ENCODE data around the gene SNRPA. TPM values are rescaled to one million over a fixed set of nuclear protein-coding genes. Genes with fewer than 3 reads are reported as not detected.

SNRPA gene
- total and polyA plus RNA-seq, 2 of the 13 experiments (the other 11 are each of a cell fraction or from before 2014, with no cell fraction given), result 59.6 to 162 TPM

DNA sequence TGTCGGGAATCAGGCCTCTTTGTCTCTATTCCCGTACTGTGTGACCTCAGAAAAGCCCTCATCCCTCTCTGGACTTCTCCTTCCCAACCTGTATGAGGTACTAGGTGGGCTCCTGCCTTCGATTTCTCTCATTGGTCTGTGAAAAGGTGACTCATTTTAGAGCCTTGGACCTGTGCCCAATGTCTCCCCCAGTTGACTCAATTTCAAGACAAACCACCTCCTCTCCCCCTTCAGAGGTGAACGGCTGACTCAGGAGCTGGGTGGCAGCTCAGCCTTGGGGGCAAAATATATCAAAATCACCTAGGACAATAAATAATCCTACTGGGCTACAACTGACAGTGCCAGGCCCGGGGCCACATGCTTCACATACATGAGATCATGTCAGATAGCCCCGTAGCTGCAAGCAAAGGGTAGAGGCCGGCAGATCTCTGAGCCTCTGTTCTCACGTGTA is 34.9 kb upstream of the SNRPA start:
- no peak overlapping the region for H2AFZ ChIP-seq (ENCODE audit: low read length)
- H3K4me1 ChIP-seq (ENCODE audit: insufficient read depth, low read length), result peaks cover 37% of the 10 kb centered on the region
- no peaks in the 10 kb centered on the region for H3K36me3 ChIP-seq (replicated peaks in 1 of 2; ENCODE audit: control insufficient read depth in 1 of 2, insufficient read depth in 2 of 2, low read length in 2 of 2)
- 0 out of 2 replicates have a peak, but pooled peaks have one; percentile 27 for TF ChIP-seq NFIB (CRISPR knock-in tag; IDR thresholded peaks at IDR 0.05; ENCODE audit: borderline replicate concordance)
- peak; percentile 0; the same call in 1 of the 2 replicates for TF ChIP-seq HDAC1 (CRISPR knock-in tag; IDR thresholded peaks at IDR 0.05)
- peak; percentile 82; the same call in 1 of the 2 replicates for TF ChIP-seq ZNF768 (CRISPR knock-in tag; IDR thresholded peaks at IDR 0.05)
- TF ChIP-seq POLR2AphosphoS5 (IDR thresholded peaks at IDR 0.05; ENCODE audit: low read depth, low read length), result no peak
- in situ Hi-C loops (cut with HindIII; ENCODE audit: extremely low pct_ligation_motif_present, low pct_unique_long_range_greater_than_20kb) (loop anchor here (5.0 kb wide), 1 partner anchor 36 kb away; the partner anchor contains the start of genes ACTMAP and SNRPA), intact Hi-C loops (cut with micrococcal nuclease; ENCODE audit: unreplicated experiment) (loop anchor here (5.0 kb wide), 1 partner anchor 91 kb away; no protein-coding TSS in a partner anchor)
- H3K79me2 ChIP-seq (ENCODE audit: insufficient read depth, low read length), result peaks cover 38% of the 10 kb centered on the region
- 1% methylated on average over 7 of the region's 8 CpGs for WGBS (ENCODE audit: low lambda C conversion rate)
- ChIA-PET CTCF (ENCODE audit: low intra/inter-chr PET ratio, low total read pairs) (no interaction called here), POLR2A (interaction anchor here (1.4 to 2.4 kb wide), 6 partner anchors 34 to 83 kb away, joined by 4 to 30 read pairs (median 12); partner anchors contain the start of genes ACTMAP, EGLN2, RAB4B and SNRPA)
- H3K9me3 ChIP-seq (ENCODE audit: low read length), result no peaks in the 10 kb centered on the region
- H4K20me1 ChIP-seq (ENCODE audit: insufficient read depth, low read length), result 0 out of 2 replicates have a peak, but pooled peaks cover 4% of the 10 kb centered on the region
- DNase-seq (ENCODE audit: low spot score), result no peak
- peak overlapping the region; percentile 94 for H3K4me2 ChIP-seq (ENCODE audit: low read depth, low read length)
- no peak for ATAC-seq
- peak overlapping the region; percentile 96 for H3K9ac ChIP-seq (ENCODE audit: insufficient read depth, low read depth, low read length)
- peak overlapping the region; percentile 95 for H3K27ac ChIP-seq (ENCODE audit: extremely low read length, insufficient read depth, low read length)
- H3K27me3 ChIP-seq (ENCODE audit: control insufficient read depth in 1 of 2, insufficient read depth in 2 of 2, low read length in 2 of 2), result no peaks in the 10 kb centered on the region; a peak in 1 of 5 replicates
- peak overlapping the region; percentile 90 to 99 (median 92) for H3K4me3 ChIP-seq (replicated peaks in 1 of 3; ENCODE audit: insufficient read depth in 1 of 3, low read depth in 2 of 3, low read length in 3 of 3)
- no TSS peak for BruUV-seq (replicated peaks)
- peak; percentile 21 for FAIRE-seq

- no peaks in the 10 kb centered on the region for H3K36me3 ChIP-seq (replicated peaks in 1 of 2; ENCODE audit: control insufficient read depth in 1 of 2, insufficient read depth in 2 of 2, low read length in 2 of 2)
- peak within 1 kb of the TSS; percentile 95 for H3K27ac ChIP-seq (ENCODE audit: extremely low read length, insufficient read depth, low read length)
- H4K20me1 ChIP-seq (ENCODE audit: insufficient read depth, low read length), result 0 out of 2 replicates have a peak, but pooled peaks cover 4% of the 10 kb centered on the region
- H3K4me1 ChIP-seq (ENCODE audit: insufficient read depth, low read length), result peaks cover 44% of the 10 kb centered on the region
- FAIRE-seq (peak; percentile 81), ATAC-seq (peak; percentile 64), DNase-seq (ENCODE audit: low spot score) (peak; percentile 95)
- TSS peak; percentile 72 for BruUV-seq (replicated peaks)
- peak within 1 kb of the TSS; percentile 96 for H3K9ac ChIP-seq (ENCODE audit: insufficient read depth, low read depth, low read length)
- no peaks in the 10 kb centered on the region for H3K9me3 ChIP-seq (ENCODE audit: low read length)
- peaks cover 44% of the 10 kb centered on the region for H3K79me2 ChIP-seq (ENCODE audit: insufficient read depth, low read length)
- intact Hi-C loops (cut with micrococcal nuclease; ENCODE audit: unreplicated experiment), result loop anchor here (5.0 kb wide), 1 partner anchor 91 kb away; no protein-coding TSS in a partner anchor
- no peak within 1 kb of the TSS for H2AFZ ChIP-seq (ENCODE audit: low read length)
- 0% methylated on average over 8 of the region's 76 CpGs for WGBS (ENCODE audit: low lambda C conversion rate)
- ChIA-PET POLR2A (interaction anchor here (0.9 to 2.4 kb wide), 17 partner anchors 9 to 648 kb away, joined by 3 to 30 read pairs (median 4); partner anchors contain the start of genes ACTMAP, B9D2, EGLN2 and RAB4B), CTCF (ENCODE audit: low intra/inter-chr PET ratio, low total read pairs) (no interaction called here)
- peak within 1 kb of the TSS; percentile 90 to 99 (median 92) for H3K4me3 ChIP-seq (replicated peaks in 1 of 3; ENCODE audit: insufficient read depth in 1 of 3, low read depth in 2 of 3, low read length in 3 of 3)
- H3K27me3 ChIP-seq (ENCODE audit: control insufficient read depth in 1 of 2, insufficient read depth in 2 of 2, low read length in 2 of 2), result no peaks in the 10 kb centered on the region; a peak in 1 of 5 replicates
- in situ Hi-C loops (cut with HindIII; ENCODE audit: extremely low pct_ligation_motif_present, low pct_unique_long_range_greater_than_20kb), result loop anchor here (5.0 kb wide), 1 partner anchor 36 kb away; the partner anchor contains the start of genes ACTMAP and SNRPA
- peak within 1 kb of the TSS; percentile 94 for H3K4me2 ChIP-seq (ENCODE audit: low read depth, low read length)
- TF ChIP-seq, protein P1, sequence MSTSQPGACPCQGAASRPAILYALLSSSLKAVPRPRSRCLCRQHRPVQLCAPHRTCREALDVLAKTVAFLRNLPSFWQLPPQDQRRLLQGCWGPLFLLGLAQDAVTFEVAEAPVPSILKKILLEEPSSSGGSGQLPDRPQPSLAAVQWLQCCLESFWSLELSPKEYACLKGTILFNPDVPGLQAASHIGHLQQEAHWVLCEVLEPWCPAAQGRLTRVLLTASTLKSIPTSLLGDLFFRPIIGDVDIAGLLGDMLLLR (CRISPR knock-in tag; IDR thresholded peaks at IDR 0.05), result no peak
- TF ChIP-seq TCF7 (IDR thresholded peaks at IDR 0.05; ENCODE audit: low read depth), result no peak
Measured at GRCh38 chr19:40716482-40717324, 34.3 kb upstream of the SNRPA start, which contains the start of the genes COQ8B and ITPKC. Gene COQ8B (minus strand): TSS chr19:40716886. CDS start chr19:40714632, 2,254 bp downstream. Gene ITPKC (plus strand): TSS chr19:40717112. CDS start chr19:40717136, 24 bp downstream.

All from HepG2 (cell line).